ENCODE results near the gene TSHZ1. TPM values are rescaled to one million over a fixed set of nuclear protein-coding genes. Genes with fewer than 3 reads are reported as not detected.

Gene TSHZ1
- polyA plus RNA-seq, 2 of the 4 experiments (the other 2 are of a cell fraction), result 2.2 to 3.0 TPM

DNA sequence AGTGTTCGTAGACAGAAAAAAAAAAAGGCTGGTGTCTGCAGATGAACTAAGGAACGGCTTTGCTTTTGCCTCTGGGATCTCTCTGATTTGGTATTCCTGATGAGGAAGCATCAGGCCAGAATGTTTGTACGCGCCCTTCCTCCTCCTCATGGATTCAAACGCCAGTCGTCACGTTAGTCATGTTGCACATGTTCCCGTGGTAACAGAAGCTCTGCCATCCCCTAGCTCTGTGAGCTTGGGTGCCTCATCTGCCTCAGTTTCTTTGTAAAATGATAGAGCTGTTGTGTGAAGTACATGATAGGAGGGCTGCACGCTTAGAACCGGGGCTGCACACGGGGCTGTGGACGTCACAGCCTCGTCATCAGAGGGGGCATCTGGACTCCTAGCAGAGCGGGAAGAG, 47.0 kb downstream of the TSHZ1 start:
- Histone ChIP-seq H3K27ac (no peak overlapping the region), H3K9me3 (no peaks in the 10 kb centered on the region), H3K4me3 (no peak overlapping the region), H3K4me2 (no peak overlapping the region), H3K4me1 (no peaks in the 10 kb centered on the region)
- ChIA-PET CTCF (no interaction called here), POLR2A (no interaction called here)
- ATAC-seq (no peak), DNase-seq (ENCODE audit: low read depth in 1 of 2, low spot score in 1 of 2) (no peak), FAIRE-seq (no peak)
- TF ChIP-seq, protein P1, sequence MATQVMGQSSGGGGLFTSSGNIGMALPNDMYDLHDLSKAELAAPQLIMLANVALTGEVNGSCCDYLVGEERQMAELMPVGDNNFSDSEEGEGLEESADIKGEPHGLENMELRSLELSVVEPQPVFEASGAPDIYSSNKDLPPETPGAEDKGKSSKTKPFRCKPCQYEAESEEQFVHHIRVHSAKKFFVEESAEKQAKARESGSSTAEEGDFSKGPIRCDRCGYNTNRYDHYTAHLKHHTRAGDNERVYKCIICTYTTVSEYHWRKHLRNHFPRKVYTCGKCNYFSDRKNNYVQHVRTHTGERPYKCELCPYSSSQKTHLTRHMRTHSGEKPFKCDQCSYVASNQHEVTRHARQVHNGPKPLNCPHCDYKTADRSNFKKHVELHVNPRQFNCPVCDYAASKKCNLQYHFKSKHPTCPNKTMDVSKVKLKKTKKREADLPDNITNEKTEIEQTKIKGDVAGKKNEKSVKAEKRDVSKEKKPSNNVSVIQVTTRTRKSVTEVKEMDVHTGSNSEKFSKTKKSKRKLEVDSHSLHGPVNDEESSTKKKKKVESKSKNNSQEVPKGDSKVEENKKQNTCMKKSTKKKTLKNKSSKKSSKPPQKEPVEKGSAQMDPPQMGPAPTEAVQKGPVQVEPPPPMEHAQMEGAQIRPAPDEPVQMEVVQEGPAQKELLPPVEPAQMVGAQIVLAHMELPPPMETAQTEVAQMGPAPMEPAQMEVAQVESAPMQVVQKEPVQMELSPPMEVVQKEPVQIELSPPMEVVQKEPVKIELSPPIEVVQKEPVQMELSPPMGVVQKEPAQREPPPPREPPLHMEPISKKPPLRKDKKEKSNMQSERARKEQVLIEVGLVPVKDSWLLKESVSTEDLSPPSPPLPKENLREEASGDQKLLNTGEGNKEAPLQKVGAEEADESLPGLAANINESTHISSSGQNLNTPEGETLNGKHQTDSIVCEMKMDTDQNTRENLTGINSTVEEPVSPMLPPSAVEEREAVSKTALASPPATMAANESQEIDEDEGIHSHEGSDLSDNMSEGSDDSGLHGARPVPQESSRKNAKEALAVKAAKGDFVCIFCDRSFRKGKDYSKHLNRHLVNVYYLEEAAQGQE (IDR thresholded peaks at IDR 0.05), result no peak
- no peak for TF ChIP-seq ZNF302 (CRISPR knock-in tag; IDR thresholded peaks at IDR 0.05)
- no peak for TF ChIP-seq HEYL (CRISPR knock-in tag; IDR thresholded peaks at IDR 0.05)
- TF ChIP-seq, protein P2, sequence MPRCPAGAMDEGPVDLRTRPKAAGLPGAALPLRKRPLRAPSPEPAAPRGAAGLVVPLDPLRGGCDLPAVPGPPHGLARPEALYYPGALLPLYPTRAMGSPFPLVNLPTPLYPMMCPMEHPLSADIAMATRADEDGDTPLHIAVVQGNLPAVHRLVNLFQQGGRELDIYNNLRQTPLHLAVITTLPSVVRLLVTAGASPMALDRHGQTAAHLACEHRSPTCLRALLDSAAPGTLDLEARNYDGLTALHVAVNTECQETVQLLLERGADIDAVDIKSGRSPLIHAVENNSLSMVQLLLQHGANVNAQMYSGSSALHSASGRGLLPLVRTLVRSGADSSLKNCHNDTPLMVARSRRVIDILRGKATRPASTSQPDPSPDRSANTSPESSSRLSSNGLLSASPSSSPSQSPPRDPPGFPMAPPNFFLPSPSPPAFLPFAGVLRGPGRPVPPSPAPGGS (IDR thresholded peaks at IDR 0.05), result no peak
- no peak for TF ChIP-seq KDM1A (IDR thresholded peaks at IDR 0.05; ENCODE audit: low read depth)
- 87% methylated on average over 9 of the region's 14 CpGs for WGBS (ENCODE audit: missing lambda C conversion rate)

- CTCF ChIA-PET, result no interaction called here
- POLR2A ChIA-PET, result no interaction called here
- no peak overlapping the region for H3K4me3 ChIP-seq
- H3K4me2 ChIP-seq, result no peak overlapping the region
- ATAC-seq (no peak), FAIRE-seq (no peak), DNase-seq (ENCODE audit: low read depth in 1 of 2, low spot score in 1 of 2) (no peak)
- WGBS (ENCODE audit: missing lambda C conversion rate), result 85% methylated on average over 9 of the region's 9 CpGs
- no peak for TF ChIP-seq GATA3 (IDR thresholded peaks at IDR 0.05; ENCODE audit: borderline replicate concordance)
- no peak for TF ChIP-seq RNF2 (IDR thresholded peaks at IDR 0.05; ENCODE audit: borderline replicate concordance, low read depth)
- TF ChIP-seq PHF8 (IDR thresholded peaks at IDR 0.05; ENCODE audit: borderline replicate concordance, low read depth), result no peak
- TF ChIP-seq HOXB5 (CRISPR knock-in tag; IDR thresholded peaks at IDR 0.05), result no peak
- no peak for TF ChIP-seq MYC (IDR thresholded peaks at IDR 0.05; ENCODE audit: borderline replicate concordance, low read length)
- no peak for TF ChIP-seq JUNB (IDR thresholded peaks at IDR 0.05)
- no peak for TF ChIP-seq BHLHE40 (IDR thresholded peaks at IDR 0.05; ENCODE audit: low read depth, low read length)
- TF ChIP-seq, protein P3, sequence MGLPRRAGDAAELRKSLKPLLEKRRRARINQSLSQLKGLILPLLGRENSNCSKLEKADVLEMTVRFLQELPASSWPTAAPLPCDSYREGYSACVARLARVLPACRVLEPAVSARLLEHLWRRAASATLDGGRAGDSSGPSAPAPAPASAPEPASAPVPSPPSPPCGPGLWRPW (IDR thresholded peaks at IDR 0.05), result no peak
- TF ChIP-seq KDM1A (IDR thresholded peaks at IDR 0.05; ENCODE audit: low read depth), result no peak
- no peak for TF ChIP-seq EHF (CRISPR knock-in tag; IDR thresholded peaks at IDR 0.05)
- TF ChIP-seq SREBF2 (IDR thresholded peaks at IDR 0.05), result no peak
- TF ChIP-seq NR3C1 (IDR thresholded peaks at IDR 0.05), result no peak
- TF ChIP-seq EHMT2 (IDR thresholded peaks at IDR 0.05; ENCODE audit: low read depth), result no peak
- no peak for TF ChIP-seq RAD21 (conservative IDR thresholded peaks at IDR 0.05 in 1 of 2, IDR thresholded peaks at IDR 0.05 in 1 of 2)
- TF ChIP-seq CHD2 (IDR thresholded peaks at IDR 0.05; ENCODE audit: low read length, partially characterized antibody), result no peak
- no peak for TF ChIP-seq JUN (IDR thresholded peaks at IDR 0.05)
- no peak for TF ChIP-seq POLR2A (IDR thresholded peaks at IDR 0.05; ENCODE audit: low read length)
- TF ChIP-seq CBX8 (IDR thresholded peaks at IDR 0.05), result no peak
- TF ChIP-seq EP300 (IDR thresholded peaks at IDR 0.05), result no peak
- H3K9me3 ChIP-seq, result no peaks in the 10 kb centered on the region
- H3K4me1 ChIP-seq, result no peaks in the 10 kb centered on the region
- no peak overlapping the region for H3K27ac ChIP-seq
Measured at GRCh38 chr18:75261430-75262223, 51.0 kb downstream of the TSHZ1 start.
